ENCODE results near the gene RTRAF. TPM values are rescaled to one million over a fixed set of nuclear protein-coding genes. Genes with fewer than 3 reads are reported as not detected.

RTRAF gene
- total and polyA plus RNA-seq, 4 donors, result 21.6 to 119 (median 66.6) TPM

DNA sequence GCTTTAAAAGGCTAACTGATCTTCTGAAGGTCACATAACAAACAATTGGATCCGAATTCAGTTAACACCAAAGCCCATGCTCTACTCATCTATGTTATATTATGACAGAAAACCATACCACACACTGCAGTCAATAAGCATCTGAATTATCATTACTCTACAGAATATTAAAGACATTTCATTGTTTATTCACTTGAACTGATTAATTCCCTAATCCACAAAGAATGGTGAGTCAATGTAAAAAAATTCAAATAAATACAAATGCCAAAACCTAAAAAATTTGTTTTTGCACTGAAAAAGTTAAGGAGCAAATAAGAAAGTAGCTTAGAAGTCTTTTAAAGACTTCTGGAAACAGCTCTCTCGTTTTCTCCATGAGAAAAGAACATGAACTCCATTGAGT lies 65.8 kb downstream of the RTRAF start:
- Histone ChIP-seq H3K36me3 (ENCODE audit: control insufficient read depth in 4 of 4, insufficient read depth in 3 of 4, low read depth in 1 of 4, low read length in 3 of 4) (peaks cover 0 to 2% (median 0%) of the 10 kb centered on the region in 4 donors), H3K27me3 (ENCODE audit: control insufficient read depth in 4 of 4, insufficient read depth in 4 of 4, low read length in 3 of 4) (peaks cover 0 to 9% (median 2%) of the 10 kb centered on the region in 4 donors), H3K9me3 (ENCODE audit: control insufficient read depth in 4 of 4, low read length in 3 of 4) (no peaks in the 10 kb centered on the region), H3K4me1 (ENCODE audit: control insufficient read depth in 4 of 4, insufficient read depth in 4 of 4, low read length in 3 of 4) (no peaks in the 10 kb centered on the region), H3K27ac (ENCODE audit: low read depth in 1 of 2, low read length in 2 of 2) (no peak overlapping the region), H3K9ac (ENCODE audit: low read depth in 1 of 2, low read length in 2 of 2) (no peak overlapping the region), H3K4me3 (ENCODE audit: low read depth in 1 of 3, low read length in 3 of 3) (no peak overlapping the region)
- WGBS, result 65% methylated on average over 2 of the region's 2 CpGs
- no peak for DNase-seq (ENCODE audit: low spot score)
- TF ChIP-seq NR2F2 (IDR thresholded peaks at IDR 0.05) (no peak), GABPA (IDR thresholded peaks at IDR 0.05 in 1 of 2, conservative IDR thresholded peaks at IDR 0.05 in 1 of 2) (no peak)

DNA sequence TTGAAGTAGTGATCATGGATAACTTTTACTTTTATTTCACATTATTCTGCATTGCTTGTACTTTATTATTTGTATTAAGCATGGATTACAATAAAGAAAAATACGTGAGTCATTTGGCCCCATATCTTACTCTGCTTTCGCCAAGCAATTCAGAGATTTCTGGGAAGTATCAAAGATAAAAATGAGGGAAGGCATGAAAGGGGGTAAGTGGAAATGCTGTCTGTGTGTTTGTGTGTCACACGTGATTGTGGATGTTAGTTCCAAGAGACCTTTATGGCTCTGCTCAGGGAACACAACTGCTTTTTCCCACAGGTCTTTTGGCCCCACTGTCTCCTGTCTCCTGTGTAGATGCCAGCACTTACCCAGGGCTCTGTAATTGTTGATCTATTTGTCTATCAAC lies 69.0 kb downstream of the RTRAF start:
- H3K9ac ChIP-seq (ENCODE audit: low read depth in 1 of 2, low read length in 2 of 2), result no peak overlapping the region
- H3K27me3 ChIP-seq (ENCODE audit: control insufficient read depth in 4 of 4, insufficient read depth in 4 of 4, low read length in 3 of 4), result peaks cover 0 to 14% (median 2%) of the 10 kb centered on the region in 4 donors
- no peaks in the 10 kb centered on the region for H3K9me3 ChIP-seq (ENCODE audit: control insufficient read depth in 4 of 4, low read length in 3 of 4)
- H3K27ac ChIP-seq (ENCODE audit: low read depth in 1 of 2, low read length in 2 of 2), result no peak overlapping the region
- peaks cover 0 to 2% (median 0%) of the 10 kb centered on the region in 4 donors for H3K36me3 ChIP-seq (ENCODE audit: control insufficient read depth in 4 of 4, insufficient read depth in 3 of 4, low read depth in 1 of 4, low read length in 3 of 4)
- TF ChIP-seq RAD21 (IDR thresholded peaks at IDR 0.05), result no peak
- TF ChIP-seq TAF1 (conservative IDR thresholded peaks at IDR 0.05), result no peak
- no peak overlapping the region for H3K4me3 ChIP-seq (ENCODE audit: low read depth in 1 of 3, low read length in 3 of 3)
- 73% methylated on average over 3 of the region's 3 CpGs for WGBS
- no peak for DNase-seq (ENCODE audit: low spot score)
- no peaks in the 10 kb centered on the region for H3K4me1 ChIP-seq (ENCODE audit: control insufficient read depth in 4 of 4, insufficient read depth in 4 of 4, low read length in 3 of 4)

DNA sequence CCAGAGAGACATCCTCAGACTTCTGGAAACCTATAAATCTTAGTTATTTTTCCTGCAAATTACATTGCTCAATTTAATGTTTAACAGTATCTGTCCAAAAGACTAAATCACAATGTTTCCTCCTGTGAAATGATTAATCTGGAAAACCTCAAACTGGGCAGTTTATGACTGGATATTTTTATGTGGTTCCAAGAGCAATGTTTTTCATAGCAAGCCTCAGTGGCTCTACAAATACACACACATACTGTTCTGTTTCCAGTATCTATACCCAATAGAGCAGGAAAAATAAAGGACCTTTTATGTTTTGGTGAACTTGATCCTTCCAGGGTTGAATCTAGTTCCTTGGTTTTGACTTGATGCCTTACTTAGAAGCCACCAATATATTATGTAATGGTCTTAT lies 70.3 kb downstream of the RTRAF start:
- Histone ChIP-seq H3K27ac (ENCODE audit: low read depth in 1 of 2, low read length in 2 of 2) (no peak overlapping the region), H3K9ac (ENCODE audit: low read depth in 1 of 2, low read length in 2 of 2) (no peak overlapping the region), H3K4me1 (ENCODE audit: control insufficient read depth in 4 of 4, insufficient read depth in 4 of 4, low read length in 3 of 4) (no peaks in the 10 kb centered on the region), H3K9me3 (ENCODE audit: control insufficient read depth in 4 of 4, low read length in 3 of 4) (no peaks in the 10 kb centered on the region), H3K36me3 (ENCODE audit: control insufficient read depth in 4 of 4, insufficient read depth in 3 of 4, low read depth in 1 of 4, low read length in 3 of 4) (peaks cover 0 to 2% (median 0%) of the 10 kb centered on the region in 4 donors), H3K4me3 (ENCODE audit: low read depth in 1 of 3, low read length in 3 of 3) (no peak overlapping the region), H3K27me3 (ENCODE audit: control insufficient read depth in 4 of 4, insufficient read depth in 4 of 4, low read length in 3 of 4) (peaks cover 0 to 5% (median 1%) of the 10 kb centered on the region in 4 donors)
- DNase-seq (ENCODE audit: low spot score), result no peak
- no peak for TF ChIP-seq NR2F2 (IDR thresholded peaks at IDR 0.05)
- no peak for TF ChIP-seq JUND (IDR thresholded peaks at IDR 0.05)

DNA sequence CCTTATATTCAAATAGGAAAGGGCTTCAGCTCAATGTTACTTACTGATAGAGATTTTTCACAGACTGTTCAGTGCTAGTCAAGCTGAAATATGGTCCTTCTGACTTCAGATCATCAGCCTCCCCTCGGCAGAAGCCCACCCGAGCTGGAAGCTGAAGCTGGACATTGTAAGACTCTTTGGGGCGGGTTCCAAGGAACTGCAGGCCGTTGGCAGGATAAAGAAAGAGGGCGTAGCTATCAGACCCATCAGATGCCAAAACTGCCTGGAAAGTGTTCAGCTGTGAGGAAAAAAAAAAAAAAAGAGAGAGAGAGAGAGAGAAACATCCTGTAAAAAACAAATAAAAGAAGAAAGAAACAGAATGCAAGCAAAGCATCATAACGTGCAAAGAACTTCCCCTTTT lies 70.7 kb downstream of the RTRAF start:
- Histone ChIP-seq H3K36me3 (ENCODE audit: control insufficient read depth in 4 of 4, insufficient read depth in 3 of 4, low read depth in 1 of 4, low read length in 3 of 4) (peaks cover 0 to 2% (median 0%) of the 10 kb centered on the region in 4 donors), H3K4me3 (ENCODE audit: low read depth in 1 of 3, low read length in 3 of 3) (no peak overlapping the region), H3K4me1 (ENCODE audit: control insufficient read depth in 4 of 4, insufficient read depth in 4 of 4, low read length in 3 of 4) (no peaks in the 10 kb centered on the region), H3K9me3 (ENCODE audit: control insufficient read depth in 4 of 4, low read length in 3 of 4) (no peaks in the 10 kb centered on the region), H3K27ac (ENCODE audit: low read depth in 1 of 2, low read length in 2 of 2) (no peak overlapping the region), H3K9ac (ENCODE audit: low read depth in 1 of 2, low read length in 2 of 2) (no peak overlapping the region), H3K27me3 (ENCODE audit: control insufficient read depth in 4 of 4, insufficient read depth in 4 of 4, low read length in 3 of 4) (peaks cover 0 to 5% (median 1%) of the 10 kb centered on the region in 4 donors)
- DNase-seq (ENCODE audit: low spot score), result no peak
- TF ChIP-seq SP1 (IDR thresholded peaks at IDR 0.05) (no peak), FOXA1 (IDR thresholded peaks at IDR 0.05) (no peak), NR2F2 (IDR thresholded peaks at IDR 0.05) (no peak), GABPA (IDR thresholded peaks at IDR 0.05 in 1 of 2, conservative IDR thresholded peaks at IDR 0.05 in 1 of 2) (no peak), HNF4G (IDR thresholded peaks at IDR 0.05) (no peak), RAD21 (IDR thresholded peaks at IDR 0.05) (no peak), RXRA (IDR thresholded peaks at IDR 0.05) (no peak), EGR1 (IDR thresholded peaks at IDR 0.05; ENCODE audit: low read depth in 2 of 2) (no peak), FOXA2 (IDR thresholded peaks at IDR 0.05) (no peak)
- TF ChIP-seq, protein P1, sequence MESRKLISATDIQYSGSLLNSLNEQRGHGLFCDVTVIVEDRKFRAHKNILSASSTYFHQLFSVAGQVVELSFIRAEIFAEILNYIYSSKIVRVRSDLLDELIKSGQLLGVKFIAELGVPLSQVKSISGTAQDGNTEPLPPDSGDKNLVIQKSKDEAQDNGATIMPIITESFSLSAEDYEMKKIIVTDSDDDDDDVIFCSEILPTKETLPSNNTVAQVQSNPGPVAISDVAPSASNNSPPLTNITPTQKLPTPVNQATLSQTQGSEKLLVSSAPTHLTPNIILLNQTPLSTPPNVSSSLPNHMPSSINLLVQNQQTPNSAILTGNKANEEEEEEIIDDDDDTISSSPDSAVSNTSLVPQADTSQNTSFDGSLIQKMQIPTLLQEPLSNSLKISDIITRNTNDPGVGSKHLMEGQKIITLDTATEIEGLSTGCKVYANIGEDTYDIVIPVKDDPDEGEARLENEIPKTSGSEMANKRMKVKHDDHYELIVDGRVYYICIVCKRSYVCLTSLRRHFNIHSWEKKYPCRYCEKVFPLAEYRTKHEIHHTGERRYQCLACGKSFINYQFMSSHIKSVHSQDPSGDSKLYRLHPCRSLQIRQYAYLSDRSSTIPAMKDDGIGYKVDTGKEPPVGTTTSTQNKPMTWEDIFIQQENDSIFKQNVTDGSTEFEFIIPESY (IDR thresholded peaks at IDR 0.05), result no peak
- TF ChIP-seq, protein P2, sequence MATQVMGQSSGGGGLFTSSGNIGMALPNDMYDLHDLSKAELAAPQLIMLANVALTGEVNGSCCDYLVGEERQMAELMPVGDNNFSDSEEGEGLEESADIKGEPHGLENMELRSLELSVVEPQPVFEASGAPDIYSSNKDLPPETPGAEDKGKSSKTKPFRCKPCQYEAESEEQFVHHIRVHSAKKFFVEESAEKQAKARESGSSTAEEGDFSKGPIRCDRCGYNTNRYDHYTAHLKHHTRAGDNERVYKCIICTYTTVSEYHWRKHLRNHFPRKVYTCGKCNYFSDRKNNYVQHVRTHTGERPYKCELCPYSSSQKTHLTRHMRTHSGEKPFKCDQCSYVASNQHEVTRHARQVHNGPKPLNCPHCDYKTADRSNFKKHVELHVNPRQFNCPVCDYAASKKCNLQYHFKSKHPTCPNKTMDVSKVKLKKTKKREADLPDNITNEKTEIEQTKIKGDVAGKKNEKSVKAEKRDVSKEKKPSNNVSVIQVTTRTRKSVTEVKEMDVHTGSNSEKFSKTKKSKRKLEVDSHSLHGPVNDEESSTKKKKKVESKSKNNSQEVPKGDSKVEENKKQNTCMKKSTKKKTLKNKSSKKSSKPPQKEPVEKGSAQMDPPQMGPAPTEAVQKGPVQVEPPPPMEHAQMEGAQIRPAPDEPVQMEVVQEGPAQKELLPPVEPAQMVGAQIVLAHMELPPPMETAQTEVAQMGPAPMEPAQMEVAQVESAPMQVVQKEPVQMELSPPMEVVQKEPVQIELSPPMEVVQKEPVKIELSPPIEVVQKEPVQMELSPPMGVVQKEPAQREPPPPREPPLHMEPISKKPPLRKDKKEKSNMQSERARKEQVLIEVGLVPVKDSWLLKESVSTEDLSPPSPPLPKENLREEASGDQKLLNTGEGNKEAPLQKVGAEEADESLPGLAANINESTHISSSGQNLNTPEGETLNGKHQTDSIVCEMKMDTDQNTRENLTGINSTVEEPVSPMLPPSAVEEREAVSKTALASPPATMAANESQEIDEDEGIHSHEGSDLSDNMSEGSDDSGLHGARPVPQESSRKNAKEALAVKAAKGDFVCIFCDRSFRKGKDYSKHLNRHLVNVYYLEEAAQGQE (IDR thresholded peaks at IDR 0.05), result no peak
- TF ChIP-seq, protein P3, sequence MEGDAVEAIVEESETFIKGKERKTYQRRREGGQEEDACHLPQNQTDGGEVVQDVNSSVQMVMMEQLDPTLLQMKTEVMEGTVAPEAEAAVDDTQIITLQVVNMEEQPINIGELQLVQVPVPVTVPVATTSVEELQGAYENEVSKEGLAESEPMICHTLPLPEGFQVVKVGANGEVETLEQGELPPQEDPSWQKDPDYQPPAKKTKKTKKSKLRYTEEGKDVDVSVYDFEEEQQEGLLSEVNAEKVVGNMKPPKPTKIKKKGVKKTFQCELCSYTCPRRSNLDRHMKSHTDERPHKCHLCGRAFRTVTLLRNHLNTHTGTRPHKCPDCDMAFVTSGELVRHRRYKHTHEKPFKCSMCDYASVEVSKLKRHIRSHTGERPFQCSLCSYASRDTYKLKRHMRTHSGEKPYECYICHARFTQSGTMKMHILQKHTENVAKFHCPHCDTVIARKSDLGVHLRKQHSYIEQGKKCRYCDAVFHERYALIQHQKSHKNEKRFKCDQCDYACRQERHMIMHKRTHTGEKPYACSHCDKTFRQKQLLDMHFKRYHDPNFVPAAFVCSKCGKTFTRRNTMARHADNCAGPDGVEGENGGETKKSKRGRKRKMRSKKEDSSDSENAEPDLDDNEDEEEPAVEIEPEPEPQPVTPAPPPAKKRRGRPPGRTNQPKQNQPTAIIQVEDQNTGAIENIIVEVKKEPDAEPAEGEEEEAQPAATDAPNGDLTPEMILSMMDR (IDR thresholded peaks at IDR 0.05; ENCODE audit: low read depth, low read length, missing input control), result no peak
- 54% methylated on average over 6 of the region's 6 CpGs for WGBS
